K562 (cell line): ENCODE results near the gene USP5. TPM values are rescaled to one million over a fixed set of nuclear protein-coding genes. Genes with fewer than 3 reads are reported as not detected.

Experiments used
- CSDE1 ChIP-seq, 2 experiments: fragments of 450-650 bp; IDR thresholded peaks; 2 replicates each; pipeline ENCODE4 v1.6.1; 2016; ENCODE audit warnings: mild to moderate bottlenecking in 1 of 2
- FOXM1 ChIP-seq, 2 experiments: fragments of 450-650 bp in 1 of 2; sonication (generic) in 1 of 2; formaldehyde crosslinking in 1 of 2; IDR thresholded peaks; 2 replicates each; pipeline versions ENCODE4 v1.6.1 to v1.9.0; 2017 to 2022; ENCODE audit warnings: low read depth in 2 of 2, mild to moderate bottlenecking in 2 of 2, missing genetic modification reagents in 1 of 2, moderate library complexity in 1 of 2
- IRF1 ChIP-seq: sonication (generic); formaldehyde crosslinking; IDR thresholded peaks from 2 replicates; pipeline ENCODE4 v1.8.0; 2022; ENCODE audit warnings: missing genetic modification reagents, mild to moderate bottlenecking, borderline replicate concordance
- THAP12 ChIP-seq: fragments of 250-450 bp; sonication (Bioruptor Pico); IDR thresholded peaks from 2 replicates; pipeline ENCODE4 v1.9.0; 2021; ENCODE audit warnings: mild to moderate bottlenecking, inconsistent platforms
- polyA plus RNA-seq, 8 experiments: library from polyadenylated mRNA; depleted of rRNA in 4 of 8; stranded (reverse) in 5 of 8; unstranded in 3 of 8; fragments of >200 nt; fragmentation: Nextera tagmentation in 2 of 8; fragmentation: Illumina TruSeq in 1 of 8; extraction: Ambion mirVana in 2 of 8; extraction: Trizol in 1 of 8; gene quantifications; 2 replicates each; pipeline versions ENCODE4 v1.2.1 to v1.2.3, GENCODE V29; 2011 to 2014; ENCODE audit warnings: inconsistent platforms in 1 of 8, missing spikeins in 1 of 8
- total RNA-seq, 7 experiments: library from RNA; depleted of rRNA in 6 of 7; stranded (reverse); fragments of >200 nt in 6 of 7; fragmentation: Illumina TruSeq in 2 of 7; extraction: Trizol in 2 of 7; gene quantifications; 2 replicates each; pipeline versions ENCODE4 v1.2.1 to v1.2.3, GENCODE V29; 2011 to 2021; ENCODE audit warnings: low replicate concordance in 1 of 7

USP5 gene
- total and polyA plus RNA-seq, 9 of the 15 experiments (the other 6 are each of a cell fraction or from before 2014, with no cell fraction given), result 1.4 to 107 (median 48.6) TPM

DNA sequence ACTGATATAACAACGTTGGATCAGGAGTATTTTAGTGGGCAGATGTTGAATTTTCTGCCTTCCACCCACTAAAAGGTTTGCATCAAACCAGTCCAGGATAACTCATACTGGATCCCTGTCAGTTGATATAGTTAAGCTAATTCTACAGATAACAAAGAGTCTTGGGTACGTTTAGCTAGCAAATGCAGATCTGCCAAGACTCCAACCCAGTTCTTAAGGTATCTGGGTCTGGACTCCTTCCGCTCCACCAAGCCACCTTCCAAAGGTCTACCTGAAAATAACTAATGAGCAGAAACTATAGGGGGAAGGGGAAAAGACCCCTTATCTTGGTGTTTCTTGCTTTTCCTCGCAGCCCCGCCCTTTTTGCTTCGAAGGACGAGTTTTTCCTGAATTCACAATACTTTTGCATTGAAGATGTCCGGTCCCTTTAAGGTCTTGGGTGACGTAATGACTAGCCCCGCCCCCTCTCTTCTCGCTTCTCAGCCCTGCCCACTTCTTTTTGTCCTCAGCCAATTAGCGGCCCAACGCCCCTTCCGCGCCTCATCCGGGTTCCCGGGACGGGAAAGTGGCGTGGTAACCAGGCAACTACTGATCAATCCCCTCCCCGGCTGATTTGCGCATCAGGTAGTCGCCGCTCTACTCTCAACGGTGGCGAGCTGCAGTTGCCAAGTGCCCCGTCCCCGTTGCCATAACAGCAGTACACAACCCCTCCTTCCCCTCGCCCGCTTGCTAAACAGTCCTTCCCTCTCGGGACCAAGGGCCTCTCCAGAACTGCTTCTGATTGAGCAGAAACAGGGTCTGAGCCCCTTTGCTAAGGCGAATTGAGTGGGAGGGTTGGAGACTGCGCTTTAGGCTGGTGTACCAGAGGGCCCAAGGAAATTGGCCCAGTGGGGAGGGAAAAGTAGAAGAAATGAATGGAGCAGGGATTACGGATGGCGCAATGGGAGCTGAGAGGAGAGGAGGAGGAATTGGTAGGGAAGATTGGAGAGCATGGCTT, 52.6 kb downstream of the USP5 start, which contains the start of gene LRRC23 (continued):
- TF ChIP-seq THAP12 (CRISPR knock-in tag) (no peak), CSDE1 (IDR thresholded peaks at IDR 0.05) (0 out of 4 replicates have a peak, but pooled peaks of 1 of the 2 experiments have one; percentile 26), FOXM1 (IDR thresholded peaks at IDR 0.05; ENCODE audit: low read depth) (peak; percentile 24; the same call in 1 of the 2 replicates), FOXM1 (CRISPR knock-in tag; IDR thresholded peaks at IDR 0.05; ENCODE audit: low read depth) (no peak), IRF1 (no peak)
